Fibroblast of lung (primary cell): Measurements from ENCODE around the gene AMOTL1.

Experiments
- CTCF ChIP-seq, 2 donors: IDR thresholded peaks in 1 of 2; conservative IDR thresholded peaks in 1 of 2; 1 replicate in 1 of 2; 2 replicates in 1 of 2; pipeline ENCODE4 v1.5.1; 2011 to 2012; ENCODE audit warnings: low read length in 2 of 2, control low read depth in 1 of 2, inconsistent platforms in 1 of 2, low read depth in 1 of 2, mild to moderate bottlenecking in 1 of 2
- EZH2 ChIP-seq: IDR thresholded peaks from 2 replicates; pipeline ENCODE4 v1.5.1; 2012; ENCODE audit warnings: low read length, control low read depth, mild to moderate bottlenecking; ENCODE audit errors: missing control alignments

GRCh38 chr11:94796863-94797262 is 28.7 kb downstream of the AMOTL1 start:
- TF ChIP-seq EZH2 (no peak), CTCF (conservative IDR thresholded peaks at IDR 0.05 in 1 of 2, IDR thresholded peaks at IDR 0.05 in 1 of 2; ENCODE audit: low read depth in 1 of 2, low read length in 2 of 2) (no peak)
